ENCODE measurements around the gene GSTM1.
A peak's percentile ranks its signal among the peaks of the same experiment; 100 is the strongest.
"Not testable (repeated sequence)": the region's sequence is repeated elsewhere in the genome, so short reads cannot be mapped to it uniquely, and the experiment has no call there.

Gene GSTM1

GRCh38 chr1:109697861-109698260, 10.2 kb downstream of the GSTM1 start:
- not testable (repeated sequence) for DNase-seq (ENCODE audit: low read depth)

DNA sequence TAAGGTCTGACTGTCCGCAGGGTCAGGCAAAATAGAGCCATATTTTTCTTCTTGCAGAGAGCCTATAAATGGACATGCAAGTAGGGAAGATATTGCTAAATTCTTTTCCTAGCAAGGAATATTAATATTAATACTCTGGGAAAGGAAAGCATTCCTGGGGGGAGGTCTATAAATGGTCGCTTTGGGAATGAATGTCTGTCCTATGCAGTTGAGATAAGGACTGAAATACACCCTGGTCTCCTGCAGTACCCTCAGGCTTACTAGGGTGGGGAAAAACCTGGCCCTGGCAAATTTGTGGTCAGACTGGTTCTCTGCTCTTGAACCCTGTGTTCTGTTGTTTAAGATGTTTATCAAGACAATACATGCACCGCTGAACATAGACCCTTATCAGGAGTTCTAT, 15.3 kb downstream of the GSTM1 start:
- not testable (repeated sequence) for DNase-seq (ENCODE audit: low read depth)

GRCh38 chr1:109704173-109704572, 16.6 kb downstream of the GSTM1 start:
- DNase-seq (ENCODE audit: low read depth), result no peak

- no peak for DNase-seq (ENCODE audit: low read depth)
Observed at GRCh38 chr1:109705411-109705810, 17.8 kb downstream of the GSTM1 start.

- DNase-seq (ENCODE audit: low read depth), result not testable (repeated sequence)
Observed at GRCh38 chr1:109708949-109709348, 21.3 kb downstream of the GSTM1 start.

DNA sequence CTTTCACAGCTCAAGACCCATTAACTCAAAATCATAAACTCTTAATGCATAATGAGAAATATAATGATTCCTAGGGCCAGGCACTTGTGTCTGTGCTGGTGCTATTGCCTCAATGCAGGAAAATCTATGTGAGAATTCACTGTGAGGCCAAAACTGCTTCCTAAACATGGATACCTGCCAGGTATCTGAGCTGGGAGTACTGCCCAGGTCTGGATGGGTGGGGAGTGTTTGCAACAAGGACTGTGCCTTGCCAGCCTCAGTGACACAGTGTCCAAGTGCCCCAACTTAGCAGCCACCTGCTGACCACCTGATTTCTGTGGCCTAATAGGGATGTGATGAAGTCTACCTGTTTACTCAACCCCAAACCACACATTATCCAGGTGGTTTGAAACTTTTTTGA, 22.2 kb downstream of the GSTM1 start:
- DNase-seq (ENCODE audit: low read depth), result not testable (repeated sequence)

GRCh38 chr1:109711593-109712320, 24.1 kb downstream of the GSTM1 start, which contains the start of gene GSTM5:
Gene GSTM5 (plus strand): TSS chr1:109712251. CDS start chr1:109712313, 62 bp downstream.
- DNase-seq (ENCODE audit: low read depth), result not testable (repeated sequence)

DNA sequence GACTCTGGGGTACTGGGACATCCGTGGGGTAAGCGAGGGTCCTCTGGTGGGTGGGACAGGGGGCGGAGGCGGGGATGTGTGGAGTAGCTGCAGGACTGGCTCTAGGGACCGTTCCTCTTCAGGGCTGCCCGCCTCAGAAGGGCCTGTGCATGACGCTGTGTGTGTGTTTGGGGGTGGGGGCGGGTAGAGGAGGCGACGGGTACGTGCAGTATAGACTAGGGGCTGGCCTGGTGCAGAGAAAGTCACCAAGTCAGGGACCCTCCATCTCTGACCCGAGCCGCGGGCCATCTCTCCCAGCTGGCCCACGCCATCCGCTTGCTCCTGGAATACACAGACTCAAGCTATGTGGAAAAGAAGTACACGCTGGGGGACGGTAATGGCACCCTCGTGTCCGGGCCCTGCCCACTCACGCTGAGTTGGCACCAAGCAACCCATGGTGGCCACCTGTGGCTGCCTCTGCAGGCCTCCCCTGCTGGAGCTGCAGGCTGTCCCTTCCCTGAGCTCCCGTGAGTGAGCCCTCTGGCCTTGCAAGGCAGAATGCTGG, 24.8 kb downstream of the GSTM1 start:
- no peak for DNase-seq (ENCODE audit: low read depth)

GRCh38 chr1:109713636-109714035, 26.0 kb downstream of the GSTM1 start:
- no peak for DNase-seq (ENCODE audit: low read depth)

GRCh38 chr1:109714661-109715372, 27.2 kb downstream of the GSTM1 start:
- no peak for DNase-seq (ENCODE audit: low read depth)

DNA sequence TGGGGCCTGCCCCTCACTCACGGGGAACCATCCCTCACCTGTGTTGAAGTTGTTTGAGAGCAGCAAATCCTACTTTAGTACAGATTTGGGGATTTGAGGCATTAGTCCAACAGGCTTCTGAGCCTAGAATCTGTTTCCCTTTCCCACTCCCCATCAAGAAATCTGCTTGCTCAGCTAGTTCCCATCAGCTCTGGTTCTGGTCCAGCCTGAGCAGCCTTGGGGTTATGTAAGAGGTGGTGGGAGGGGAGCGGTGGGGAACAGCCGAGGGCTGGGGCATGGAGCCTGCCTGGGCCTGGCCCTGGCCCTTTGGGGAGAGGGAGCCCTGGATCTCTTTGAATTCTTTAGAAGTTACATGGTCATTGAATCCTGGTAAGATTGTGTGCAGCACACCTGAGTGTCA, 28.5 kb downstream of the GSTM1 start:
- no peak for DNase-seq (ENCODE audit: low read depth)

- no peak for DNase-seq (ENCODE audit: low read depth)
Observed at GRCh38 chr1:109716570-109717090, 29.0 kb downstream of the GSTM1 start.

DNA sequence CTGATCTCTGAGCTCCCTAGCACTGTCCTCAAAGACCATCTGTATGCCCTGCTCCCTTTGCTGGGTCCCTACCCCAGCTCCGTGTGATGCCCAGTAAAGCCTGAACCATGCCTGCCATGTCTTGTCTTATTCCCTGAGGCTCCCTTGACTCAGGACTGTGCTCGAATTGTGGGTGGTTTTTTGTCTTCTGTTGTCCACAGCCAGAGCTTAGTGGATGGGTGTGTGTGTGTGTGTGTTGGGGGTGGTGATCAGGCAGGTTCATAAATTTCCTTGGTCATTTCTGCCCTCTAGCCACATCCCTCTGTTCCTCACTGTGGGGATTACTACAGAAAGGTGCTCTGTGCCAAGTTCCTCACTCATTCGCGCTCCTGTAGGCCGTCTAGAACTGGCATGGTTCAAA, 30.1 kb downstream of the GSTM1 start:
- no peak for DNase-seq (ENCODE audit: low read depth)

DNA sequence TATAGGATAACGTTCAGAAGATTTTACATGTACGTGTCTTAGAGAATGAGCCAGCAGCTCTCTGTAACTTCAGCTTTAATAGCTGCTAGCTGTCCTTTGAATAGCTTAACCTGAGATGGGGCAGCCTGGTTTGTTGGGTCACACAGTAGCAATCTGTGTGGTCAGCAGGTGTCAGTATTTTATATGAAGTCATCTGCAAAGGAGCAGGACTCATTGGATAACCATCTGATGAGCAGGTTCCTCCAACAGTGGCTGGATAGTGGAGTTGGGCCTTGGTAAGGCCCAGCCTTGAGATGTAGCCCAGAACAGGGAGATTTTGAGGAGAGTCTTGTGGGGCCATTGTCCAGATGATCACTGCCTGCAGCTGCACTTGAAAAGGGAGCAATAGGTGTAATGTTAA, 30.9 kb downstream of the GSTM1 start:
- DNase-seq (ENCODE audit: low read depth), result peak; percentile 28

DNA sequence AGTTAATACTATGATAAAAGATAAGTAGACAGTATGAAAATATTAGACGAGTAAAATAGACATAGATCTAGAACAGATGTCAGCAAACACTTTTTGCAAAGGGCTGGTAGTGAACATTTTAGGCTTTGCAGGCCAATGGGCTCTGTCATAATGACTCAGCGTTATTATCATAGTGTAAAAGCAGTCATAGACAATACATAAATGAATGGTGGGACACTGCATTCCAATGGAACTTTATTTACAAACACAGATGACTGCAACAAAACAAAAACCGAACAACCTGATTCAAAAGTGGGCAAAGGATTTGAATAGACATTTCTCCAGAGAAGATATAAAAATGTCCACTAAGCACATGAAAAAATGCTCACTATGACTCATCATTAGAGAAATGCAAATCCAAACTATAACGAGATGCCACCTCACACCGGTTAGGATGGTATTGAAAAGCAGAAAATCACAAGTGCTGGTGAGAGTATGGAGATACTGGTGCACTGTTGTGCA, 31.8 kb downstream of the GSTM1 start:
- DNase-seq (ENCODE audit: low read depth), result peak; percentile 71

- peak; percentile 24 for DNase-seq (ENCODE audit: low read depth)
Observed at GRCh38 chr1:109721042-109721441, 33.4 kb downstream of the GSTM1 start.

DNA sequence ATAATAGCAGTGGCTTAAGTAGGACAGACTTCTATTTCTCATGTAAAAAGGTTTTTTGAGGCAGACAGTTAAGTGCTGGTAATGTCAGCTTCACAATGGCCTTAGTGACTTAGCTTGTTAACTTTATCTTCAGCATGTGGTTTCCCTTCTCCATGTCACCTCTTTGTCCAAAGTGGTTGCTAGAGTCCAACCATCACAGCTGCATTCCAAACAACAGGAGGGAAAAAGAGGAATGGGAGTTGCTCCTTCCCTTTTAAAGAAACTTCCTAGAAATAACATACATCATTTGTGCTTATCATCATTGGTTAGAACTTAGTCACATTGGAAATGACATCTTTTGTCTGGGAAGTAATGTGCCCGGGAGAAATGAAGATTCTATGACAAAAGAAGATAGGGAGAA, 34.4 kb downstream of the GSTM1 start:
- DNase-seq (ENCODE audit: low read depth), result no peak

- DNase-seq (ENCODE audit: low read depth), result peak; percentile 73
Observed at GRCh38 chr1:109722908-109723691, 35.5 kb downstream of the GSTM1 start.

DNA sequence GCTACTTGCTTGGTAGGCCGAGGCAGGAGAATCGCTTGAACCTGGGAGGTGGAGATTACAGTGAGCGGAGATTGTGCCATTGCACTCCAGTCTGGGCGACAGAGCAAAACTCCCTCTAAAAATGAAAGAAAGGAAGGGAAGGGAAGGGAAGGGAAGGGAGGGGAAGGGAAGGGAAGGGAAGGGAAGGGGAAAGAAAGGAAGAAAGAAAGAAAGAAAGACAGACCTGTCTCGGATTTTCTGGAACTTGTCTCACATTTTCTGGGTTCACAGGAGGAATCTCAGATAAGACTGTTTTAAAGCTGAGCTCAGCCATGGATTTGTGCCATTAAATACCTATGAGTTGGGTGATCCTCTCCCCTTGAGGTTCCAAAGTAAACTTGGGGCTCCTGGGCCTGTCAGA, 37.3 kb downstream of the GSTM1 start:
- no peak for DNase-seq (ENCODE audit: low read depth)

DNA sequence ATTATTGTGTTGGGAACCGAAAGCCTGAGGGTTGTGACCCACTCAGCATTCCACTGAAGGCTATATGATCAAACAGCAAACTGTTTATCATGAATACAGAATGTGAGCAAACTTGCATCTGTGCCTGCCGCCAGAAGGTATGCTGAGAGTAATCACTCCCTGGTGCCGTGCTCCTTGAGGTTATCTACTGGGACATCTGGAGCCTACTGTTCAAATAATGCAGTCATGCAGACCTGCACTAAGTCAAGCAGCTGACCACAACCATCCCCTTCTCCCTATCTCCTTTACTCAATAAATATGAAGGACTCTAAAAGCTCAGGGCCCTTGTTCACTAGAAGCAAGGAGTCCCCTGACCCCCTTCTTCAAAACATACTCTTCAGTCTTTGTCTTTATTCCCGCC, 37.9 kb downstream of the GSTM1 start:
- no peak for DNase-seq (ENCODE audit: low read depth)

GRCh38 chr1:109726007-109726406, 38.4 kb downstream of the GSTM1 start:
- DNase-seq (ENCODE audit: low read depth), result no peak
